Measurements from ENCODE around the gene ITSN1.

DNA sequence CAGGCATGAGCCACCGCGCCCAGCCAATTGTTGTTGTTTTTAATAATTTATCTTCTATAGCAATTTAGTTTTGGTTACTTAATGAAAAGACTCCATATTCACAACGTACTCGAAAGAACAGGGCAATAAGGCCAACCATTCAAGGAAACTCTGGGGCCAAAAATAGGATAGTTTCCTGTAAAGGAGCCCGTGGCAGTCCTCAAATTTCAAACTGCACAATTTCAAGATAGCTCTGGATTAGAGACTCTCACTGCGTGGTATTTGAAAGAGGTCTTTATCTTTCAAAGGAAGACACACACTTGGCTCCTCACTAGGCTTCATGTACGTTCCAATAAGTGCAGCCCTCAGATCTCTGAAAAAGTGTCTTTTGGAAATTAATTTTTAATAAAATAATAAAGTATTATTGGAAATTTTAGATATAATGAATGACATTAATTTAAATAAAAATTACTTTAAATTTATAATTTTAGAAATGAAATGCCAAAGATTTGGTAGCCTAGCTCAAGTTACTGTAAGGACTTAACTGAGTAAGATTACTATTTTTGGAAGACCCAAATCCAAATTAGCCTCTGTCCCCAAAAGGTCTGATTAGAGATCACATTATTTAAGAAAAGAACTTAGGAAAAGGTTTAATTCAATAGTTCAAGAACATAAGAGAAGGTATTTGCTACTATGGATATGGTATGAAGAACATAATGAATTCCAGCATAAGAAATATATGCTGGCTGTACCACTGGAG, 31.1 kb upstream of the ITSN1 start:
- no peak for TF ChIP-seq CTCF (IDR thresholded peaks at IDR 0.05; ENCODE audit: poor library complexity, severe bottlenecking)
- no peak for TF ChIP-seq EP300 (conservative IDR thresholded peaks at IDR 0.05; ENCODE audit: poor library complexity, severe bottlenecking)
- no peak for TF ChIP-seq EZH2 (IDR thresholded peaks at IDR 0.05; ENCODE audit: borderline replicate concordance, insufficient read depth, low read length, poor library complexity, severe bottlenecking)
- TF ChIP-seq POLR2AphosphoS5 (IDR thresholded peaks at IDR 0.05): no peak
- TF ChIP-seq MXI1 (conservative IDR thresholded peaks at IDR 0.05; ENCODE audit: poor library complexity, severe bottlenecking): no peak
- TF ChIP-seq SMC3 (conservative IDR thresholded peaks at IDR 0.05; ENCODE audit: poor library complexity): no peak
